ENCODE measurements around the gene ARNT2.

GRCh38 chr15:80473286-80474223 lies 69.4 kb downstream of the ARNT2 start:
- no peak for TF ChIP-seq CTCF (IDR thresholded peaks at IDR 0.05)
- no peak for TF ChIP-seq ZFX (IDR thresholded peaks at IDR 0.05; ENCODE audit: borderline replicate concordance)

All from 22Rv1 (cell line).